ENCODE data around the gene LRP11. TPM values are rescaled to one million over a fixed set of nuclear protein-coding genes. Genes with fewer than 3 reads are reported as not detected.

Gene LRP11
- total and polyA plus RNA-seq, 9 of the 15 experiments (the other 6 are each of a cell fraction or from before 2014, with no cell fraction given) = 0.51 to 3.5 (median 2.4) TPM

DNA sequence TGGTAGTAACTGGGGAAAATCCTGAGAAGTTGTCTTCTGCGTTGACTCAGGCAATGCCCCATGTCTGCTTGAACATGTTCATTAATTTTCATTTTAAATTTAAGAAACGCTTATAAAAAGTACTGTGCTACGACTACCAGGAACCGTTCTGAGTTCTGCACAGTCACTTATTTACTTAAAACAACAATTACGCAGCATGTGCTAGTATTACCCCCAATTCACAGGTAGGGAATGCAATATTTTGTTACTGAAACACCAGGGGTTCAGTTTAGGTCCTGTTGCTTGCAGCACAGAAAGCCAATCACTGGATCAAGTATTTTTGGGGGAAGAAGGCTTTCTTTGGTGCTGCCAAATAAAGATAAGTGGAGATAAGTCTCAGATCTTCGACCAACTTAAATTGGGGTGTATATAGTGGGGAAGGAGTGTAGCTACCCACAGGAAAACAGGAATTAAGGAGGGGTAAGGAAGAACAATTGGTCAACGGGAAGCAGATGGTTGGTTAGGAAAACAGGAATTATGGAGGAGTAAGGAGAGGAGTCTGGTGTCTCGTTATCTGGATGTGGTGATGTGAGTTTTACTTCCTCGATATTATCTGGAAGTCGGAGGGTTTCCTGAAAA is 5.2 kb upstream of the LRP11 start (continued):
- TF ChIP-seq, protein P1, sequence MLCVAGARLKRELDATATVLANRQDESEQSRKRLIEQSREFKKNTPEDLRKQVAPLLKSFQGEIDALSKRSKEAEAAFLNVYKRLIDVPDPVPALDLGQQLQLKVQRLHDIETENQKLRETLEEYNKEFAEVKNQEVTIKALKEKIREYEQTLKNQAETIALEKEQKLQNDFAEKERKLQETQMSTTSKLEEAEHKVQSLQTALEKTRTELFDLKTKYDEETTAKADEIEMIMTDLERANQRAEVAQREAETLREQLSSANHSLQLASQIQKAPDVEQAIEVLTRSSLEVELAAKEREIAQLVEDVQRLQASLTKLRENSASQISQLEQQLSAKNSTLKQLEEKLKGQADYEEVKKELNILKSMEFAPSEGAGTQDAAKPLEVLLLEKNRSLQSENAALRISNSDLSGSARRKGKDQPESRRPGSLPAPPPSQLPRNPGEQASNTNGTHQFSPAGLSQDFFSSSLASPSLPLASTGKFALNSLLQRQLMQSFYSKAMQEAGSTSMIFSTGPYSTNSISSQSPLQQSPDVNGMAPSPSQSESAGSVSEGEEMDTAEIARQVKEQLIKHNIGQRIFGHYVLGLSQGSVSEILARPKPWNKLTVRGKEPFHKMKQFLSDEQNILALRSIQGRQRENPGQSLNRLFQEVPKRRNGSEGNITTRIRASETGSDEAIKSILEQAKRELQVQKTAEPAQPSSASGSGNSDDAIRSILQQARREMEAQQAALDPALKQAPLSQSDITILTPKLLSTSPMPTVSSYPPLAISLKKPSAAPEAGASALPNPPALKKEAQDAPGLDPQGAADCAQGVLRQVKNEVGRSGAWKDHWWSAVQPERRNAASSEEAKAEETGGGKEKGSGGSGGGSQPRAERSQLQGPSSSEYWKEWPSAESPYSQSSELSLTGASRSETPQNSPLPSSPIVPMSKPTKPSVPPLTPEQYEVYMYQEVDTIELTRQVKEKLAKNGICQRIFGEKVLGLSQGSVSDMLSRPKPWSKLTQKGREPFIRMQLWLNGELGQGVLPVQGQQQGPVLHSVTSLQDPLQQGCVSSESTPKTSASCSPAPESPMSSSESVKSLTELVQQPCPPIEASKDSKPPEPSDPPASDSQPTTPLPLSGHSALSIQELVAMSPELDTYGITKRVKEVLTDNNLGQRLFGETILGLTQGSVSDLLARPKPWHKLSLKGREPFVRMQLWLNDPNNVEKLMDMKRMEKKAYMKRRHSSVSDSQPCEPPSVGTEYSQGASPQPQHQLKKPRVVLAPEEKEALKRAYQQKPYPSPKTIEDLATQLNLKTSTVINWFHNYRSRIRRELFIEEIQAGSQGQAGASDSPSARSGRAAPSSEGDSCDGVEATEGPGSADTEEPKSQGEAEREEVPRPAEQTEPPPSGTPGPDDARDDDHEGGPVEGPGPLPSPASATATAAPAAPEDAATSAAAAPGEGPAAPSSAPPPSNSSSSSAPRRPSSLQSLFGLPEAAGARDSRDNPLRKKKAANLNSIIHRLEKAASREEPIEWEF (CRISPR knock-in tag; IDR thresholded peaks at IDR 0.05) = no peak
- TF ChIP-seq KDM1A (IDR thresholded peaks at IDR 0.05) (no peak), ELF2 (CRISPR knock-in tag; IDR thresholded peaks at IDR 0.05) (no peak), POLR2B (IDR thresholded peaks at IDR 0.05; ENCODE audit: low read depth, partially characterized antibody) (no peak), SMAD4 (CRISPR knock-in tag; conservative IDR thresholded peaks at IDR 0.05) (no peak), DNMT1 (IDR thresholded peaks at IDR 0.05) (no peak), CCNT2 (IDR thresholded peaks at IDR 0.05; ENCODE audit: borderline replicate concordance, extremely low read depth, insufficient read length, low read depth, low read length) (no peak), TEAD4 (IDR thresholded peaks at IDR 0.05; ENCODE audit: low read length) (no peak), TEAD4 (CRISPR knock-in tag; IDR thresholded peaks at IDR 0.05; ENCODE audit: borderline replicate concordance) (no peak), ZNF140 (CRISPR knock-in tag; IDR thresholded peaks at IDR 0.05) (no peak), CBX3 (IDR thresholded peaks at IDR 0.05; ENCODE audit: borderline replicate concordance in 1 of 2, low read length in 2 of 2) (no peak; a peak in 1 of 3 replicates), ZNF12 (CRISPR knock-in tag; IDR thresholded peaks at IDR 0.05) (no peak), DIDO1 (tag; IDR thresholded peaks at IDR 0.05; ENCODE audit: low read depth) (no peak), SRF (CRISPR knock-in tag; IDR thresholded peaks at IDR 0.05) (no peak), ZNF124 (CRISPR knock-in tag; IDR thresholded peaks at IDR 0.05) (no peak), ZNF764 (CRISPR knock-in tag; IDR thresholded peaks at IDR 0.05; ENCODE audit: low read depth) (no peak)
- TF ChIP-seq, protein P2, sequence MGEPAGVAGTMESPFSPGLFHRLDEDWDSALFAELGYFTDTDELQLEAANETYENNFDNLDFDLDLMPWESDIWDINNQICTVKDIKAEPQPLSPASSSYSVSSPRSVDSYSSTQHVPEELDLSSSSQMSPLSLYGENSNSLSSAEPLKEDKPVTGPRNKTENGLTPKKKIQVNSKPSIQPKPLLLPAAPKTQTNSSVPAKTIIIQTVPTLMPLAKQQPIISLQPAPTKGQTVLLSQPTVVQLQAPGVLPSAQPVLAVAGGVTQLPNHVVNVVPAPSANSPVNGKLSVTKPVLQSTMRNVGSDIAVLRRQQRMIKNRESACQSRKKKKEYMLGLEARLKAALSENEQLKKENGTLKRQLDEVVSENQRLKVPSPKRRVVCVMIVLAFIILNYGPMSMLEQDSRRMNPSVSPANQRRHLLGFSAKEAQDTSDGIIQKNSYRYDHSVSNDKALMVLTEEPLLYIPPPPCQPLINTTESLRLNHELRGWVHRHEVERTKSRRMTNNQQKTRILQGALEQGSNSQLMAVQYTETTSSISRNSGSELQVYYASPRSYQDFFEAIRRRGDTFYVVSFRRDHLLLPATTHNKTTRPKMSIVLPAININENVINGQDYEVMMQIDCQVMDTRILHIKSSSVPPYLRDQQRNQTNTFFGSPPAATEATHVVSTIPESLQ (CRISPR knock-in tag; IDR thresholded peaks at IDR 0.05) = no peak
- TF ChIP-seq, protein P3, sequence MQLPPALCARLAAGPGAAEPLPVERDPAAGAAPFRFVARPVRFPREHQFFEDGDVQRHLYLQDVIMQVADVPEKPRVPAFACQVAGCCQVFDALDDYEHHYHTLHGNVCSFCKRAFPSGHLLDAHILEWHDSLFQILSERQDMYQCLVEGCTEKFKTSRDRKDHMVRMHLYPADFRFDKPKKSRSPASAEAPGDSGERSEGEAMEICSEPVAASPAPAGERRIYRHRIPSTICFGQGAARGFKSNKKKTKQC (CRISPR knock-in tag; IDR thresholded peaks at IDR 0.05) = no peak
- TF ChIP-seq, protein P4, sequence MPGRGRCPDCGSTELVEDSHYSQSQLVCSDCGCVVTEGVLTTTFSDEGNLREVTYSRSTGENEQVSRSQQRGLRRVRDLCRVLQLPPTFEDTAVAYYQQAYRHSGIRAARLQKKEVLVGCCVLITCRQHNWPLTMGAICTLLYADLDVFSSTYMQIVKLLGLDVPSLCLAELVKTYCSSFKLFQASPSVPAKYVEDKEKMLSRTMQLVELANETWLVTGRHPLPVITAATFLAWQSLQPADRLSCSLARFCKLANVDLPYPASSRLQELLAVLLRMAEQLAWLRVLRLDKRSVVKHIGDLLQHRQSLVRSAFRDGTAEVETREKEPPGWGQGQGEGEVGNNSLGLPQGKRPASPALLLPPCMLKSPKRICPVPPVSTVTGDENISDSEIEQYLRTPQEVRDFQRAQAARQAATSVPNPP (IDR thresholded peaks at IDR 0.05; ENCODE audit: borderline replicate concordance, insufficient read depth, insufficient read length) = no peak
